Hindlimb muscle (tissue), 1 donor: ENCODE measurements around the gene SPRR3. TPM values are rescaled to one million over a fixed set of nuclear protein-coding genes. Genes with fewer than 3 reads are reported as not detected.

Experiments
- DNase-seq: peaks from one replicate; pipeline ENCODE4 v3.0.0-alpha.2; 2013
- polyA plus RNA-seq: library from polyadenylated mRNA; unstranded; fragments of 120-200 nt; gene quantifications from one replicate; pipeline ENCODE4 v1.2.1, GENCODE V29; 2013; ENCODE audit not compliant: insufficient read length

Gene SPRR3
- not detected for polyA plus RNA-seq

- DNase-seq = no peak
Measured at GRCh38 chr1:153001382-153001781, at the start of gene SPRR3. Gene SPRR3 (plus strand): TSS chr1:153001749. CDS start chr1:153003021, 1,272 bp downstream.

GRCh38 chr1:152953761-152954160, 47.8 kb upstream of the SPRR3 start:
- DNase-seq = no peak

- no peak for DNase-seq
Measured at GRCh38 chr1:152954436-152954835, 47.1 kb upstream of the SPRR3 start.

GRCh38 chr1:152957561-152957960, 44.0 kb upstream of the SPRR3 start:
- no peak for DNase-seq

GRCh38 chr1:152959273-152959672, 42.3 kb upstream of the SPRR3 start:
- DNase-seq = no peak

- DNase-seq = no peak
Measured at GRCh38 chr1:152959801-152960451, 41.6 kb upstream of the SPRR3 start.

GRCh38 chr1:152960452-152961044, 41.0 kb upstream of the SPRR3 start:
- DNase-seq = no peak

- no peak for DNase-seq
Measured at GRCh38 chr1:152961226-152961891, 40.2 kb upstream of the SPRR3 start.

- no peak for DNase-seq
Measured at GRCh38 chr1:152962876-152963415, 38.6 kb upstream of the SPRR3 start.

- no peak for DNase-seq
Measured at GRCh38 chr1:152964536-152964935, 37.0 kb upstream of the SPRR3 start.

- DNase-seq = no peak
Measured at GRCh38 chr1:152965853-152966252, 35.7 kb upstream of the SPRR3 start.

GRCh38 chr1:152967201-152967600, 34.3 kb upstream of the SPRR3 start:
- DNase-seq = no peak

GRCh38 chr1:152968248-152968647, 33.3 kb upstream of the SPRR3 start:
- DNase-seq = no peak

GRCh38 chr1:152969036-152969435, 32.5 kb upstream of the SPRR3 start:
- DNase-seq = no peak

- DNase-seq = no peak
Measured at GRCh38 chr1:152970495-152970894, 31.1 kb upstream of the SPRR3 start, which contains the start of gene SPRR4. Gene SPRR4 (plus strand): TSS chr1:152970648. CDS start chr1:152971891, 1,243 bp downstream.

- DNase-seq = no peak
Measured at GRCh38 chr1:152972196-152972886, 29.2 kb upstream of the SPRR3 start.

- no peak for DNase-seq
Measured at GRCh38 chr1:152976688-152977087, 24.9 kb upstream of the SPRR3 start.

GRCh38 chr1:152977614-152978013, 23.9 kb upstream of the SPRR3 start:
- no peak for DNase-seq

GRCh38 chr1:152980676-152981075, 20.9 kb upstream of the SPRR3 start:
- DNase-seq = no peak

- no peak for DNase-seq
Measured at GRCh38 chr1:152981146-152981871, 20.2 kb upstream of the SPRR3 start.

GRCh38 chr1:152982076-152982475, 19.5 kb upstream of the SPRR3 start:
- DNase-seq = no peak

- no peak for DNase-seq
Measured at GRCh38 chr1:152983234-152983633, 18.3 kb upstream of the SPRR3 start.
